Epithelial cell of prostate (primary cell): ENCODE data around the gene ANG.
"Not testable (repeated sequence)": the region's sequence is repeated elsewhere in the genome, so short reads cannot be mapped to it uniquely, and the experiment has no call there.

ENCODE experiments used
- DNase-seq: peaks from one replicate; pipeline ENCODE4 v3.0.0-alpha.2; 2011; ENCODE audit warnings: low read depth, low spot score
- H3K27ac ChIP-seq: fragments of 450-650 bp; 2 replicates; pipeline ENCODE4 v1.5.1; 2017; ENCODE audit warnings: mild to moderate bottlenecking

Gene ANG

DNA sequence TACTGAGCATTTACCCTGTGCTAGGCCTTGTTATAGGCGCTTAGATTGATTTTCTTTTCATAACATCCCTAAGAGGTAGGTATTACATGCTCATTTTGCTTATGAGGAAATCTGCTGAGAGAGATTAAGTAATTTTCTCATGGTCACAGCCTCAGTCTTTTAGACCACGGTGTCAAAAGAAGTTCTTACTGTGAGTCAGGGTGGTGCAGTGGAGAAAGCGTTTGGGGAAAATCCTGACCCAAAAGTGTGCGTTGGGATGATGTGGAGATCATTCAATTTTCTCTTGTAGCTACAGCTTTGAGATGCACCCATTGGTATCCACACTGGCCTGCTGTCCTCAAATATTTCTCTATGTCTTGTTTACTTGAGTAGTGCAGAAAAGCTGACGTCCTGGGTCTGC is 8.2 kb downstream of the ANG start:
- no peak overlapping the region for H3K27ac ChIP-seq
- DNase-seq = no peak

DNA sequence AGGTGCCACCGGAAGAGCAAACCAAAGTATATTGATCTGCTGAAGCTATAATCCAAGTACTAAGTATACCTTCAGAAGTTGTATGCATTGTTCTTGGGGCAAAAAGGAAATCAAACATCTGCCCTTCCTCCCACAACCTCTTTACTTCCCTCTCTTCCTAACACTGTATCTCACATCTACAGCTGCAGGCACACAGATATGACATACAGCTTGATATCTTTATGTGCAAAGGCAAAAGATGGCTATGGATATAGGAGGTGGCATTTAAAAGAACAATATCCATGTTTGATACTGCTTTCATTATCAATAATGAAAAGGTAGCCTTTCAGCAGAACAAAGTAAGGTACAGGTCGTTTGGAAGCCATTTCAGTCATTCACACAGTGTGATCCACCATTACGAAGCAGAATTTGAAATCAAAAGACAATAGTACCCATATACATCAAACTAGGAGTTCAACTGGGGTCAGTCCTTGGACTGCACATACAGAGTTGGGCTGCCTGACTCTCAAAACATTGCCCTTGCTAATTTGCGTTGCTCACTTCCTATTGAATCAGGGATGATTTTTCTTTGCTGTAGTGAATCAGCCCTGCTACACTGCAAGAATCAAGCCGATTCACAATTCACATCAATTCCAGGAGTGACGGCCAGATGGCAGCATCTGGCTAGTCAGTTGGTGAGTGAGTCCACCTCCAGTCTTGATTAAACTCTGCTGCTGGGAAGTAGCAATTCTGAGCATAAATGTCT is 8.9 kb downstream of the ANG start:
- no peak for DNase-seq
- no peak overlapping the region for H3K27ac ChIP-seq

DNA sequence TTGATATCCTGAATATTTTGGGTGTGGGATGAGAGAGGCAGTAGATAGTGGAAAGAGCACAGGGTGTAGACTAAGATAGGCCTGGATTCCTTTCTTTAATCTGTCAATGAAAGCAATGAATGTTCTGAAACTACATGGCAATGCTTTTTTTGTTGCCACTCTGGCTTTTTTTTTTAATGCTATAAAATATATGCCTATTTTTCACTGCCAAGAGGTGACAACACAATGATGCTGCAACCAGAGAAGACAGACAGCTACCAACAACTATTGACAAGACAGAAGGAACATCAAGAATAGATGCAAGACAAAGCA is 9.4 kb downstream of the ANG start:
- DNase-seq = no peak
- H3K27ac ChIP-seq = no peak overlapping the region

DNA sequence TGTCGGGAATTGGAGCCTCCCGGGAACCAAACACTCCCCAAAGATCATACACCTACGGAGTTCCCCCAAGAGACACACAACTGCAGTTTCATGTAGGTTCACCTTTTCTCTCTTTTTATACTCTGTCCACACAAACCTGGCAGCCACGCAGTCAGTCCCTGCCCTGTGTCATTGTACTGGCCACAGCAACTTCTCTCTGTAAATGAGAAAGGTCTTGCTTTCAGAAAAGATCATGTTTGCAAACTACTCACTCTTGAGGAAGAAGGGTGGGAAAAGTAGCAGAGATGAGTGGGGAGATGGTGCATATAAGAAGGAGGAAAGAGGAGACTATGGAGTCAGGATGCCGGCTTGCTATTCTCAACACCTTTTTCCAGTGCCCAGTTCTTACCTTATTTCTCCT is 10.4 kb downstream of the ANG start:
- no peak for DNase-seq

DNA sequence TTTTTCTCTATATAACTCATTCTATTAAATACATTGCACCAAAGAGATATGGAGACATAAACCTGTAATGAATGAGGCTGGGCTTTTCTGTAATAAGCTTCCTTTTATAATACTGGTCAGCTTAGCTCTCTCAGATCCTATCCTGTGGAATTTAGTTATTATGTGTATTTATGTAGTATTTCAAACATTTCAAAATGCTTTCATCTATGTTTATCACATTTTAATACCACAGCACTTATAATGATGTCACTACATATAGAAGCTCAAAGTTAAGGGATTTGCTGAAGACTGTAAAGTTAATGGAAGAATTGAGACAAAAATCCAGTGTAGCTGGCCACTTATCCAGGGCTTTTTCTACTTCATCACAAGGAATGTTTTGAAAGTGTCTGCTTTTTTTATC is 11.4 kb downstream of the ANG start:
- H3K27ac ChIP-seq = no peak overlapping the region
- DNase-seq = no peak

More for the DNA sequence above, 10.4 kb downstream of the ANG start:
- no peak overlapping the region for H3K27ac ChIP-seq

DNA sequence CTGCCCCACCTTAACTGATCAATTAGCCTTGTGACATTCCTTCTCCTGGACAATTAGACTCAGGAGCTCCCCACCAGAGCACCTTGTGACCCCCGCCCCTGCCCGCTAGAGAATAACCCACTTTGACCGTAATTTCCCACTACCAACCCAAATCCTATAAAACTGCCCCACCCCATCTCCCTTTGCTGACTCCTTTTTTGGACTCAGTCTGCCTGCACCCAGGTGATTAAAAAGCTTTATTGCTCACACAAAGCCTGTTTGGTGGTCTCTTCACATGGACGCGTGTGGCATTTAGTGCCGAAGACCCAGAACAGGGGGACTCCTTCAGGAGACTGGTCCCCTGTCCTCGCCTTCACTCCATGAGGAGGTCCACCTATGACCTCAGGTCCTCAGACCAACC is 12.4 kb downstream of the ANG start:
- not testable (repeated sequence) for H3K27ac ChIP-seq, DNase-seq

DNA sequence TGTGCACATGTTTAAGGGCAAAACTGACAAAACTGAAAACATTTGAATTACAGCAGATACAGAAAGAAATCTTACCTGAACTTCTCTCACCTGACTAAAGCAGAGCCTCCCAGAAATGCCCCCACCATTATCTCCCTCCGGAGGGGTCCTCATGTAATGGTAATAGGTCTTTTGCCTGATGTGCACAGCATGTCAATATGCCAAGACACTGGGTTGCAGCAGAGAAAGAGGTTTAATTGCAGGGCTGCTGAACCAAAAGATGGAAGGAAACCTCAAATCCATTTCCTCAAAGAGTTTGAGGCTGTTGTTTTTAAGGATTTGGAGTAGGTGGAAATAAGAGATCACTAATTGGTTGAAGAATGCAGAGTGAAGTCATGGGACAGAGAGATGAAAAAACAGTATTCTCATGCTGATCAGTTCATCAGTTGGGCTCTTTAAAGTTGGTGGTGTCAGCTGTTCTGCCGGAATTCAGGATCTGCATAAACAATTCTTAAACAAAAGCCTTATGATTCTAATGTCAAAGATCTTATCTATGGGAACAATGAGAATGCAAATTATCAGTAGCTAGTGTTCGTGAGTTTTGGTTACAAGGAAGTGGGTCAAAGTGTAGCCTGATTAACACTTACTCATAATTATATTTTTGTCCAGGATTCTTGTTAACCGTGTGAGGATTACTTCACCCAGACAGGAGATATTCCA is 18.2 kb downstream of the ANG start:
- no peak for DNase-seq
- peak overlapping the region; percentile 73 for H3K27ac ChIP-seq

DNA sequence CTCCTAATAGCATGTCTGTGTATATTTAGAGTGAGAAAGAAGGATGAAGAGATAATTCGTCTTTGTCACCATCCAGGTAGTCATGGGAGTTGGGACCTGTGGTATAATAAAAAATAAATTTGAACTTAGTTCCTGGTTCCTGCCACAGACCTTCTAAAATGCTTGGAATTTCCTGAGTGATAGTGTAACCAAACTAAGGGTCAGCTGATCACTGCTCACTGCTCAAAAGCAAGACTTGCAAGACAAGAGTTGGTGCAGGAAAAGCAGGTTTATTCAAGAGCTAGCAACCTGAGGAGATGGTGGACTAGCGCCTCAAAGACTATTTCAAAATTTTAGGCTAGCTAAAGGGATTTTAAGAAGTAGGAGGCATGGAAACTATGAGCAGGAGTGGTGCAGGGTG is 19.1 kb downstream of the ANG start:
- DNase-seq = peak; percentile 72
- peak overlapping the region; percentile 73 for H3K27ac ChIP-seq

DNA sequence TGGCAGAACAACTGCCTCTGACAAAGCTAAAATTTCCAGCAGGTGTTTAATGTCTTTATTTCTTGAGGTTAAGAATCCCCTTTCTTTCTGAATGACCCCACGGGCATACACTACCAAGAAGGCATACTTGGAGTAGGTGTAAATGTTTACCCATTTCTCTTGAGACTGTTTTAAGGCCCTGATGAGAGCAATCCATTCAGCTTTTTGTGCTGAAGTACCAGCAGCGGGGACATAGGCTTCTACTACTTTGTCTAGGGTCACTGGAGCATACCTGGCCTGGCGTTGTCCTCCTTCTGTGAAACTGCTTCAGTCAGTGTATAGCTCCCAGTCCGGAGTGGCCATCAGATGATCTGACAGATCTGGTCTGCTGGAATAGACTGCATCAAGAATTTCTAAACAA is 22.7 kb downstream of the ANG start:
- DNase-seq = no peak
- no peak overlapping the region for H3K27ac ChIP-seq

DNA sequence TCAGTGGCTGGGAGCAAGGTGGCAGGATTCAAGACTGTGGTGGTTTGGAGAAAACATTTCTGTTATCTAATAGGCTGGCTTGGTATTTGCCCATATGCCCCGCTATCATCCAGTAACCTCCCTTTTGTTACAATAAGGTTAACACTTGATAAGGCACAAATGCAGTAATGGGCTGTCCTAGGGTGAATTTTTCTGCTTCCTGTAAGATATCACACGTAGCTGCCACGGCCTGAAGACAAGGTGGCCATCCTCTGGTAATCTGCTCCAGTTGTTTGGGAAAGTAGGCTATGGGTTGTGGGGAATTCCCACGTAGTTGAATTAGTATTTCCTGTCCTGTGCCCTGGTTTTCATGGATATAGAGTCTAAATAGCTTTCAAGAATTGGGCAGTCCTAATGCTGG is 23.1 kb downstream of the ANG start:
- H3K27ac ChIP-seq = no peak overlapping the region
- no peak for DNase-seq

DNA sequence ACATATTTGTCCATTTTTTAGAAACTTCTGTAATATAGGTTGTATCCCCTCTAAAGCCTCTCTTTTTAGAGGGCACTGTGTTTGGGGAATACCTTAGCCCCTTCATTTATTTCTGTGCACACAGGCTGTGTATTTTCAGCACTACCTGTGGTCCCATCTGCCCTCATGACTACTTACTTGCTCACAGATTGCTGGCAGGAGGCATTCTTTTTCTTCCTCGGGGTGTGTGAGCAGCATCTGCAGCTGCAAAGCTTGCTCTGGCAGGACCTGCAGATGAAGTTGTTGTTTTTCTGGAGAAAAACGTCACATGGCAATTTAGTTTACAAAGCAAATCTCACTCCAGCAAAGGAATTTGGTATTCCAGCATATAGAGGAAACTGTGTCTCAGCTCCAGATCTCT is 24.3 kb downstream of the ANG start:
- no peak overlapping the region for H3K27ac ChIP-seq
- DNase-seq = no peak

DNA sequence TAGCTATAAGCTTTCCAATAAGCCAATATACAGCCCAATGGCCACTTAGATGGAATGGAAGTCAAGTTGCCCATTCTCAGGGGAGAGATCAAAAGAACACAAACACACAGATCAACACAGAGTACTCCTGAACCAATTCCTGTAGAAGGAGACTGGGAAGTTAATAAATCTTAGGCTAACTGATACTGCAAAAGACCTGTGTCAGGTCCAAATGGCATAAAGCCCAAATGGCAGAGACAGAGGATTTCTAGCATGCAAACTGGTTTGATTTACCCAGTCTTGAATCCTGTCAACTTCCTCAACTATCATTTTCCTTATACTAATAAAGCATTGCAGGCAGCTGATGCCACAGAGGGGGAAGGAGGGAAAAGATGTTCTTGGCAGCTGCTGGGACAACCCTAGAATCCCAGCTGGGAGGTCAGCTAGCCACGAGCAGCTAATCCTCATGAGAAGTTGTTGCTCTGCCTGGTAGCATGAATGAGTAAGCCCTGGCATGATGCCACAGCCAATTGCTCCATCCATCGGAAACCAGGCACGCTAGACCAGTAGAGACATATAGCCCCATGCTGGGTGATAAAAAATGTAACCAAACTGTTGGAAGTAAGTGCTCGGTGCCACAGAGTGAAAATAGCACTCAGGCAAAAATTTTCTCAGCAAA is 26.2 kb downstream of the ANG start:
- peak; percentile 56 for DNase-seq

DNA sequence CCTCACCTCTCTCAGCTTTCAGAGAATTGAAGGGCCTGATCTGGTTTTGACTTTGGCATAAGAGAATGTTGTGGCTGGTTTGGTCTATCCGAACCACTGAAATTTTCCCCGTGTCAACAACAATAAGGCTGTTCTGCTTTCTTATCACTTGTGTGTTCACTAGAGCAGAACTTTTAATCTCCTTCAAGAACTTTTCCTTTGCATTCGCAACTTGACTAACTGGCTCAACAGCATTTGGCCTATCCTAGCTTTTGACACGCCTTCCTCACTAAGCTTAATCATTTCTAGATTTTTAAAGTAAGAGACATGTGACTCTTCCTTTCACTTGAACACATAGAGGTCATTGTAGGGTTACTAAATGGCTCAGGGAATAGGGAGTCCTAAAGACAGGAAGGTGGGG is 31.2 kb downstream of the ANG start:
- DNase-seq = peak; percentile 18
- no peak overlapping the region for H3K27ac ChIP-seq

More for the DNA sequence above, 26.2 kb downstream of the ANG start:
- peak overlapping the region; percentile 43 for H3K27ac ChIP-seq

DNA sequence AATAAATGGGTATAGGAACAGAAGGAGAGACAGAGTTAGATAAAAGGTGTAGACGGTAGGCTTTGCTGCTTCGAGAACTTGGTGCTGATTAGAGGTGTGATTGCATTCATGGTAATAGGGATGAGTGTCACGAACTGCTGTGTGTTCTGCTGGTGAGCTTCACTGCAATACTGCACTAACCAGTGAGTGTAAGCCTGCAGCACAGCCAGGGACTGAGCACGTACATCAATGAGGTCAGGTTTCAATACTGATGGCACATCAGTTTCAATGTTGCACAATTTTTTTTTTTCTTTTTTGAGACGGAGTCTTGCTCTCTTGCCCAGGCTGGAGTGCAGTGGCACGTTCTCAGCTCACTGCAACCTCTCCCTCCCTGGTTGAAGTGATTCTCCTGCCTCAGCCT is 32.2 kb downstream of the ANG start:
- H3K27ac ChIP-seq = no peak overlapping the region
- no peak for DNase-seq

DNA sequence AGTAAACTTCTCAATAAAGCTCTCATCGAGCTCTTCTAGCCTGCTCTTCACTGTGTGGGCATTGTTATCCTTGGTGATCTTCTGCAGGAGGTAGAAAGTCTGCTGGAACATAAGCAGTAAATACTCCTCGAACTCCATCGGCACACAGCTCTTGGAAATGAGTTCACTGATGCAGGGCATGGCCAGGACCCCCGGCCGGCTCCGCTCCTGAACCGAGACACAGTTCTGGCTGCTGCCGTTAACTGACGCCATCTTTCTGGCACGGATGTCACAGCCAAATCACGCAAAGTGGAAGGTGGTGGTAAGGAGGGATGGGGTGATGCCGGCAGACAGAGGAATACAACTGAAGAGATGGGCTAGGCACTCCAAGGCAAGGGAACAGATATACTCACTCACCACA is 33.5 kb downstream of the ANG start:
- H3K27ac ChIP-seq = no peak overlapping the region
- no peak for DNase-seq

DNA sequence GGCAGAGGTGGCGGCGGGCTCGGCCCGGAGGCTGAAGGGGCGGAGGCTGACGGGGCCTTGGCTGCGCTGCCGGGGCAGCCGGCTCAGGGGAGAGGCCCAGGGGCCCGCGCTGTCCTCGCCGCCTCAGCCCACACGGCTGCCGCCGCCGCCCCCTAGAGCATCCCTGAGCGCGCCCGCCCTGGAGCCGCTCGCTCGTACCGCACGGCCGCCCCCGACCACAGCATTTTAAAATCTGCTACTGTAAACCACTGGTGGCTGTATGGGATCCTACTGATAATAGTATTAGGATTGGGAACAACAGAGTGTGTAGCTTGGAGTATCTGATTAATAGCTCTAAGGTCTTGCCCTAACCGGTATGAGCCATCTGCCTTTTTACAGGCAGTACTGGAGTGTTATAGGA is 34.9 kb downstream of the ANG start:
- H3K27ac ChIP-seq = no peak overlapping the region
- no peak for DNase-seq

DNA sequence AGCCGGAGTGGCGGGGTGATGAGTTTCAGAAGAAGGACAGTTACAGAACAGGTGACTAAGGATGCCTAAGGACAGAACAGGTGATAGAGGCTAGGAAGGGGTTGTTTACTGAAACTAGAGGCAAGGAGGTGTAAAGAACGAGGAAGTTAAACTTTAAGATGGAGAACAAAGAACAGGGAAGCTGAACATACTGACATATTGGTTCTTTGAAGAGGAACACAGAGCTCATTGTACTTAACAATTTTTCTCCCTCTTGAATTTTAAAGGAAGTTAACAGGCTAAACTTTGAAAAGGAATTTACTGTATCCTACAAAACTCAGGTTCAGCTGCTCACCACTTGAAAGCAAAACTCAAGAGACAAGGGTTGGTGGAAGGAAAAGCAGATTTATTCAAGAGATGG is 37.6 kb downstream of the ANG start:
- H3K27ac ChIP-seq, DNase-seq: not testable (repeated sequence)

DNA sequence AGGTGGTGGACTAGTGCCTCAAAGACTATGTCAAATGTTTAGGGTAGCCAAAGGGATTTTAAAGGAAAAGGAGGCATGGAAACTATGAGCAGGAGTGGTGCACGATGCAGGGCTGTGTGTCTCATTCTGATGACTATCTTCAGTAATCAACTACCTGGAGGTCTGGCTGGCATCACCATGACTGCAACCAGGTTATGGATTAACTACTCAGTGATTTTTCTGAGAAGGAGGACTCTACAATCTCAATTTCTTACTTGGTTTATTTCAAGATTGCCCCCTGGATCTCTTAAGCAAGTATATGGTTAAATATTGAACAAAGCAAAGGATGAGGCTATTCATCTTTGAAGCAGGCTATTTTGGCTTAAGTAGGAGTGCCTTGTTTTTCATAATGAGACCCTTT is 38.0 kb downstream of the ANG start:
- no peak overlapping the region for H3K27ac ChIP-seq
- no peak for DNase-seq

DNA sequence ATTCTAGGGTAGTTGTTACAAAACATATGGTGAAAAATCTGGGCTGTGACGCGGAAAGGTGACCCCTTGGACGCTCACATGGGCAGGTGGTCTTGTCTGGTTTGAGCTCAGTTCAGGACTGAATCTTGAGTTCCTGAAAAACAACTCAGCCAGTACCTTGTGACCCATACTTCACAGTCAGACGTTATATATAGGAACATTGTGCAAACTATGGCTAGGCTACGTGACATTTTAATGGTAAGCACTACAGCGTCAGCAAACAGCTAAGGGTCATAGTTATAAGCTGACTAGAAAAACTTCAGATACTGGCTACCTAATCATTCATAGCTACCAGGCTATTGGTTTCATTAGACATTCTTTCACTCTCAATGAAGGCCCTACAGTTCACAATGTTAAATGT is 42.3 kb downstream of the ANG start:
- no peak for DNase-seq
- no peak overlapping the region for H3K27ac ChIP-seq

DNA sequence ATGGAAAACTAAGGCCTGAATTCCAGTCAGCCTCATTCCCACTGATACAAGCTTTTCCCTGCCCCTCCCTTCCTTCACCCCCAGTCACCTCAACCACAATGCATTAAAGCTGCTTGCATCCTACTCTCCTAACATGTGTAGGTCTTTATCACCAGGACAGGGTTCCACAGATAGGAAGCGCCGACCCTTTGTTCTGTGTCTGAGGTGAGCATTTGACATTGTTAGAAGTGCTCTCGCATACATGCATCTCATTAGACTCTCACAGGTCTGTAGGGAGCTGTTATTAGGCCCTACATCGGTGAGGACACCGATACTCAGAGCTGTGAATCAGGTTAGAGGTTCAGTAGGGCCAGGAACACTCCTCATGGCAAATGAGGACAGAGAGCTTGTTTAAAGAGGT is 43.9 kb downstream of the ANG start:
- no peak overlapping the region for H3K27ac ChIP-seq
- DNase-seq = no peak

DNA sequence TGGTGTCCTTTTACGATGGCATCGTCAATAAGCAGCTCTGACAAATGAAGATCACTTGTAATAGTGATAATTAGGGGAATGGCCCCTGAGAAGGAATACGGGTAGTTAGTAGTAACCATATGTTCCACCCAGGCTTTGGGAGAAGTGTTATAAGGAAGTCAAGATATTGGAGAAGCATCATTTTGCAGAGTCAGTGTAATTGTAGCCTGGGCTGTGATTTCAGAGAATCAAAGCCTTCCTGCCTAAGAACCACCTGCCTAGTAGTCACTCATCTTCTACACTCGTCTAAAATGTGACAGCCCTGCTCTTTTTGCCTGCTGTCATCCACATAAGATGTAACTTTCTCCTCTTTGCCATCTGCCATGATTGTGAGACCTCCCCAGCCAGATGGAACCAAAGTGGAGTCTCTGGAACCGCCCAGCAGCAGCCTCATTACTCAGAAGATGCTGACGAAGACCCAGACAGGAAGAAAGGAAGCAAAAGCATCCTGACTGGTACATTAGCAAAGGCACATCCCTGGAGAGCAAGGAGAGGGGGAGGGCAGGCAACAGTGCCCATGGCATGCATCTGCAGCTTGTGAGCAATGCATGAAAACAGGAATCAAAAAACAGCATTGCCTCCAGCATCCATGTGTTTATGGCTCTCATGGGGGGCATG is 44.5 kb downstream of the ANG start:
- H3K27ac ChIP-seq = no peak overlapping the region
- DNase-seq = no peak
